Stimulated activated CD8-positive, alpha-beta memory T cell treated with anti-CD3 and anti-CD28 coated beads, Interleukin-7, amount 100 ng/mL, for 4 hours (primary cell): ENCODE measurements around the gene PLEKHN1.

Experiments used
- DNase-seq, 2 donors: peaks; one replicate each; pipeline ENCODE4 v3.0.0-alpha.2; 2020; ENCODE audit warnings: low read depth in 2 of 2

Gene PLEKHN1

DNA sequence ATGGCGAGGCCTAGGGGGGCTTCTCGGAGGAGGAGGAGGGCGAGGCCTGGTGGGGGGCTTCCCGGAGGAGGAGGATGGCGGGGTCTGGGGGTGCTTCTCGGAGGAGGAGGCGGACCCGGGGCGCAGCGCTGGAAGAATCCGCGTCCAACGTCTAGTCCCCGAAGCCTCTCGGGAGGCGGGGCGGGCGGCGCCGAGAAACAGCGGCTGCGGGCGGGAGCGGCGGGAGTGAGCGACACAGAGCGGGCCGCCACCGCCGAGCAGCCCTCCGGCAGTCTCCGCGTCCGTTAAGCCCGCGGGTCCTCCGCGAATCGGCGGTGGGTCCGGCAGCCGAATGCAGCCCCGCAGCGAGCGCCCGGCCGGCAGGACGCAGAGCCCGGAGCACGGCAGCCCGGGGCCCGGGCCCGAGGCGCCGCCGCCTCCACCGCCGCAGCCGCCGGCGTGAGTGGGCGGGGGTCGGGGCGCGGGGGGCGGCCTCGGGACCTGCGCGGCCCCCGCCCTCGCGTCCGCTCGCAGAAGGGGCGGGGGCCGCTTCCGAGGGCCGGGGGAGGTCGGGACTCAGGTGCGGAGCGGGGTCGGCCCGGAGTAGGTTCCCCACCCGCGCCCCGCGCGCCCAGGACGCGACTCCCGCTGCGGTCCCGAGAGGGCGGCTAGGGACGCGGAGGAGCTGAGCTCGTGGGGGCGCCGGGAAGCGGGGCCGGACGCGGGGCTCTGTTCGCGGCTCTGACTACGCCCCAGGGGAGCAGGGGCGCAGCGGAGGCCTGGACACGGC is 5.7 kb upstream of the PLEKHN1 start, which contains the start of gene KLHL17:
Gene KLHL17, plus strand, starts transcription at position 222 of the 769 bp plus-strand sequence. Its CDS starts 110 bp downstream, at position 332.
- DNase-seq = peak; percentile 54 to 77

- no peak for DNase-seq
Observed at GRCh38 chr1:961132-961669, 5.1 kb upstream of the PLEKHN1 start.

GRCh38 chr1:962381-963300 is 3.6 kb upstream of the PLEKHN1 start:
- DNase-seq = no peak

DNA sequence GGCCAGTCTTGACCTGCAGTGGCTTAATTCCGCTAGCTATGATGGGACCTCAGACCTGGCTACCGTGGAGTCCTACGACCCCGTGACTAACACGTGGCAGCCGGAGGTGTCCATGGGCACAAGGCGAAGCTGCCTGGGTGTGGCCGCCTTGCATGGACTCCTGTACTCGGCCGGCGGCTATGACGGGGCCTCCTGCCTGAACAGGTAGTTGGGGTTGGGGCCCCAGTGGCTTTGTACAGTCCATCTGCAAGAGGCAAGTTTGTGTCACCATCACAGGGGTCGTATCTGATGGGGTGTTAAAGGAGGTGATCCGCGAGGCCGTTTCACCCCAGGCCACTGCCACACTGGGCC is 3.0 kb upstream of the PLEKHN1 start:
- no peak for DNase-seq

DNA sequence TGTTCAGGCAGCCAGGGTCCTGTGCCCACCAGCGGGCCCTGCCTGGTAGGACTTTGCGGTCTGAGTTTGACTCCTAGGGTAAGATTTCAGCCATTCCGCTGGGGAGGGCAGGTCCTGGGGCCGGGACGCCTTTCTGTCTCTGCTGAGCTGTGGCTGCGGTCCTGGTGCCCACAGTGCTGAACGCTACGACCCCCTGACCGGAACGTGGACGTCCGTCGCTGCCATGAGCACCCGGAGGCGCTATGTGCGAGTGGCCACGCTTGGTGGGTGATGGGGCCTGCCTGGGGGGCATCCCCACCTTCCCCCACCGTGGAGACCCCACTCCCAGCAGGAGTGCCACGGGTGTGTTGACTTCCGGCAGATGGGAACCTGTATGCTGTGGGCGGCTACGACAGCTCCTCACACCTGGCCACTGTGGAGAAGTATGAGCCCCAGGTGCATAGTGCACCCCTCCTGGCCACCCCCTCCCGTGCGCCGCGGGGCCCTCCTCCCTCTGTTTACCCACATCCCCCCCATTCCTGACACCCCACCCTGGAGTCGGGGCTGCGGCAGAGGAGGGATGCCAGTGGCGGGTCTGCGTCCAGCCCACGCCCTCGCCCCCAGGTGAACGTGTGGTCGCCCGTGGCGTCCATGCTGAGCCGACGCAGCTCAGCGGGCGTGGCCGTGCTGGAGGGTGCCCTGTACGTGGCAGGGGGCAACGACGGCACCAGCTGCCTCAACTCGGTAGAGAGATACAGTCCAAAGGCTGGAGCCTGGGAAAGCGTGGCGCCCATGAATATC is 2.3 kb upstream of the PLEKHN1 start:
- DNase-seq = no peak

- no peak for DNase-seq
Observed at GRCh38 chr1:964691-965525, 1.4 kb upstream of the PLEKHN1 start.

DNA sequence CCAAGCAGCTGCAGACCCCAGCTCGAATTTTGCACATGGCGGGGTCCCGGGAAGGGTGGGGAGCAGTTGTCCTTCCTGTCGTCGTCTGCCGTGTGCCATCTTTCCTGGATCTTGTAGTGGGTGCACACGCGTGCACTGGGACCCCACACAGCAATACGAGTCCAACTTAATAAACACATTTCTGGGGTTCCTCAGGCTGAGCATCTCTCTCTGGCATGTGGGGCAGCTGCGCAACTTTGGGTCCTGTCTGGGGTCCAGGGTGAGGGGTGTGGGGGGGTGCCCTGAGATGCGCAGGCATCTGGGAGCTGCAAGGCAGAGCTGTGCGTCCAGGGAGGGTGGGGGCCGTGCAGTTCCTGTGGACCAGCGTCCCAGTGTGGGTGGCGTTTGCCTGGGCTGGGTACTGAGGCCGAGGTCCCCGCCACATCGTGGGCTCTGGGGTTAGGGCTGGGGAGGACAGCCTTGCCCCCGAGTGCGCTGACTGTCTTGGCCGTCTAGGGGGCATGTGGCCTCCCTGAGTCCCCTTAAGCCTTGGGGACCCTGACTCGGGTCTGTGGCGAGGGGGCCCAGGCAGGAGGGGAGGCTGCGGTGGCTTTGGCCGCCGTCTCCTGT is 652 bp upstream of the PLEKHN1 start:
- DNase-seq = no peak

GRCh38 chr1:966704-967300 is 520 bp downstream of the PLEKHN1 start:
- peak; percentile 64 to 81 for DNase-seq

DNA sequence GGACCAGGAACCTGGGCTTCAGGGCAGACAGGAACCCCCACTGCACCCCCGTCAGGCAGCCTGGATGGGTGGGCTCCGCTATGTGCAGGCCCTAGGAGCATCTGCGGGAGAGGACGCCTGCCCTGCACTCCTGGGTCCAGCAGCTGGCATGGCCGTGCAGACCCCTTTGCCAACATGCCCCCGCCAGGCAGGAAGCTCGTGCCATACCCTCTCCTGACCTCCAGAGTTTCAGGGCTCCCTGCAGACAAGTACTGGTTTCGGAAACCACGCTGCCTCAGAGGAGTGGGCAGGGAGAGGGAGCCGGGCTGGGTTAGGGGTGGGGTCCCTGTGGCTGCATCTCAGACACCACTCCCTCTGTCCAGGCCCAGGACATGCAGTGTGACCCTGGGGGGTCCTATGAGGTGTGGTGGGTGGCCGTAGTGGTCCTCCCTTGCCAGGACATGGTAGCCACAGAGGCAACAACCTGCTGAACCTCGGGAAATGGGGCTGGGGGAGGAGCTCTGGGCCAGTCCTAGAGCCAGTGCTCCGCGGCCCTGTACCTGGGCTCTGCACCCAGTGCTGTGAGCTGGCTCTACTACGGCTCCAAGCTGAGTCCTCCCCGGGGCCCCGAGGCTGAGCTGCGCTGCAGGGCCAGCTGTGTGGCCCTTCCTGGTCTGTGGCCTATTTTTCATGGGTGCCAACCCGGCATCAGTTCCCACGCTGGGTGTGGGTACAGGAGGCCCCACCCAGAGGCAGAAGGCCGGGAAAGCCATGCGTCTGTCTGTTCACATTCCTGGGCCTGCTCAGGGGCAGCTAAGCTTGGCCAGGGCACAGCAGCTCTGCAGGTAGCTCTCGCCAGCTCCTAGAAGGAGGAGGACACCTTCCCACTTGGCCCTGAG is 1.4 kb downstream of the PLEKHN1 start:
- no peak for DNase-seq

GRCh38 chr1:969260-969855 is 3.1 kb downstream of the PLEKHN1 start:
- no peak for DNase-seq

- no peak for DNase-seq
Observed at GRCh38 chr1:970242-970972, 4.1 kb downstream of the PLEKHN1 start.

GRCh38 chr1:970973-971730 is 4.9 kb downstream of the PLEKHN1 start:
- no peak for DNase-seq

- no peak for DNase-seq
Observed at GRCh38 chr1:971751-972506, 5.6 kb downstream of the PLEKHN1 start.

DNA sequence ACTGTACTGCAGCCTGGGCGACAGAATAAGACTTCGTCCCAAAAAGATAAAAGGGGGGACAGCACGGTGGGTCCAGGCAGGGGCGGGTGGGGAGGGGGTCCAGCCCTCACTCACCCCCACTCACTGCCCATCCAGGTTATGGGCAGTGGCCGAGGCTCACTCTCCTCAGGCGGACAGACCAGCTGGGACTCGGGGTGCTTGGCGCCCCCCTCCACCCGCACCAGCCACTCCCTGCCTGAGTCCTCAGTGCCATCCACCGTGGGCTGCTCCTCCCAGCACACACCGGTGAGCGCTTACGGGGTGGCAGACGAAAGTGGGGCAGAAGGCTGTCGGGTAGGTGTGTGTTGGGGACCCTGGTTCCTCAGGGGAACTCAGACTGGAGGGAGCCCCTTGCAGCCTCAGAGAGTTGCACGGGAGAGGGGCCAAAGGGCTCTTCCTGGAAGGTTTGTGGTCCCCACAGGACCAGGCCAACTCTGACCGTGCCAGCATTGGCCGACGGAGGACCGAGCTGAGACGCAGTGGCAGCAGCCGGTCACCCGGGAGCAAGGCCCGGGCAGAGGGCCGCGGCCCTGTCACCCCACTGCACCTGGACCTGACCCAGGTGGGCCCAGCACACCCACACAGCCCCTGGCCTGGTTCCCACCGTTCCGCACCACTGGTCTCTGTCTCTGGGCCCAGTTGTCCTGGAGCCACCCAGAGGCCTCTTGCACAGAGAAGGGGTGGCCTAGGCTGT is 6.6 kb downstream of the PLEKHN1 start:
- DNase-seq = no peak

- DNase-seq = no peak
Observed at GRCh38 chr1:973459-974292, 7.4 kb downstream of the PLEKHN1 start.
